Measurements from ENCODE around the gene ZNF783. TPM values are rescaled to one million over a fixed set of nuclear protein-coding genes. Genes with fewer than 3 reads are reported as not detected.

Gene ZNF783
- total RNA-seq, 2 donors from 2014 or later, result 10.7 to 20.7 TPM

DNA sequence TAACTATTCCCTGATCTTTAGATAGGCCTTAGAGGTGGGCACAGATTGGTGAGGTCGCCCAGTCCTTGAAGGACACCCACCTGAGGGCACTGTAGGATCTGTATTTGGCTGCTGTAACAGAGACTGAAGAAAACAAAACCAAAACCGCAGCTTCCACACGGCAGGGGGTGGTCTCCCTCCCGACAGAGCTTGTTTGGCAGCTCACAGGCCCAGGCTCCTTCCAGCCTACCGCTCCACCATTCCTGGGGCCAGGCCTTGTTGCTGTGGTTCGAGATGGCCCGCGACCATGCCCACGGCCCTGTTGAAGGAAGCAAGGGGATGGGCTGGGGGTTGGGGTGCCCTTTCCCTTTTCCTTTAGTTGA, 30.4 kb downstream of the ZNF783 start:
- intact Hi-C loops (cut with DNase I), result no loop called here
- no peak overlapping the region for H3K4me3 ChIP-seq
- 73% methylated on average over 9 of the region's 9 CpGs for WGBS
- no peaks in the 10 kb centered on the region for H3K4me1 ChIP-seq (replicated peaks)
- H3K27ac ChIP-seq, result no peak overlapping the region
- DNase-seq (ENCODE audit: low spot score), result no peak
- no peaks in the 10 kb centered on the region for H3K9me3 ChIP-seq
- H3K27me3 ChIP-seq (replicated peaks; ENCODE audit: insufficient read depth), result no peaks in the 10 kb centered on the region
- H3K36me3 ChIP-seq, result peaks cover 0 to 15% of the 10 kb centered on the region in 2 donors
- TF ChIP-seq, protein P1, sequence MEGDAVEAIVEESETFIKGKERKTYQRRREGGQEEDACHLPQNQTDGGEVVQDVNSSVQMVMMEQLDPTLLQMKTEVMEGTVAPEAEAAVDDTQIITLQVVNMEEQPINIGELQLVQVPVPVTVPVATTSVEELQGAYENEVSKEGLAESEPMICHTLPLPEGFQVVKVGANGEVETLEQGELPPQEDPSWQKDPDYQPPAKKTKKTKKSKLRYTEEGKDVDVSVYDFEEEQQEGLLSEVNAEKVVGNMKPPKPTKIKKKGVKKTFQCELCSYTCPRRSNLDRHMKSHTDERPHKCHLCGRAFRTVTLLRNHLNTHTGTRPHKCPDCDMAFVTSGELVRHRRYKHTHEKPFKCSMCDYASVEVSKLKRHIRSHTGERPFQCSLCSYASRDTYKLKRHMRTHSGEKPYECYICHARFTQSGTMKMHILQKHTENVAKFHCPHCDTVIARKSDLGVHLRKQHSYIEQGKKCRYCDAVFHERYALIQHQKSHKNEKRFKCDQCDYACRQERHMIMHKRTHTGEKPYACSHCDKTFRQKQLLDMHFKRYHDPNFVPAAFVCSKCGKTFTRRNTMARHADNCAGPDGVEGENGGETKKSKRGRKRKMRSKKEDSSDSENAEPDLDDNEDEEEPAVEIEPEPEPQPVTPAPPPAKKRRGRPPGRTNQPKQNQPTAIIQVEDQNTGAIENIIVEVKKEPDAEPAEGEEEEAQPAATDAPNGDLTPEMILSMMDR (IDR thresholded peaks at IDR 0.05), result no peak
- TF ChIP-seq POLR2AphosphoS5 (IDR thresholded peaks at IDR 0.05), result no peak
- no peak for TF ChIP-seq POLR2A (IDR thresholded peaks at IDR 0.05)

- DNase-seq (ENCODE audit: low spot score), result no peak
- peaks cover 0 to 15% of the 10 kb centered on the region in 2 donors for H3K36me3 ChIP-seq
- H3K27ac ChIP-seq, result no peak overlapping the region
- H3K9me3 ChIP-seq, result no peaks in the 10 kb centered on the region
- 88% methylated on average over 9 of the region's 9 CpGs for WGBS
- no peaks in the 10 kb centered on the region for H3K4me1 ChIP-seq (replicated peaks)
- no peak overlapping the region for H3K4me3 ChIP-seq
- no peaks in the 10 kb centered on the region for H3K27me3 ChIP-seq (replicated peaks; ENCODE audit: insufficient read depth)
- no peak for TF ChIP-seq POLR2AphosphoS5 (IDR thresholded peaks at IDR 0.05)
- TF ChIP-seq, protein P1 (IDR thresholded peaks at IDR 0.05), result no peak
- no peak for TF ChIP-seq POLR2A (IDR thresholded peaks at IDR 0.05)
- intact Hi-C loops (cut with DNase I), result no loop called here
These were observed 31.3 kb downstream of the ZNF783 start for GRCh38 chr7:149293338-149293737.

GRCh38 chr7:149293946-149294633, 32.1 kb downstream of the ZNF783 start:
- DNase-seq (ENCODE audit: low spot score), result no peak

DNA sequence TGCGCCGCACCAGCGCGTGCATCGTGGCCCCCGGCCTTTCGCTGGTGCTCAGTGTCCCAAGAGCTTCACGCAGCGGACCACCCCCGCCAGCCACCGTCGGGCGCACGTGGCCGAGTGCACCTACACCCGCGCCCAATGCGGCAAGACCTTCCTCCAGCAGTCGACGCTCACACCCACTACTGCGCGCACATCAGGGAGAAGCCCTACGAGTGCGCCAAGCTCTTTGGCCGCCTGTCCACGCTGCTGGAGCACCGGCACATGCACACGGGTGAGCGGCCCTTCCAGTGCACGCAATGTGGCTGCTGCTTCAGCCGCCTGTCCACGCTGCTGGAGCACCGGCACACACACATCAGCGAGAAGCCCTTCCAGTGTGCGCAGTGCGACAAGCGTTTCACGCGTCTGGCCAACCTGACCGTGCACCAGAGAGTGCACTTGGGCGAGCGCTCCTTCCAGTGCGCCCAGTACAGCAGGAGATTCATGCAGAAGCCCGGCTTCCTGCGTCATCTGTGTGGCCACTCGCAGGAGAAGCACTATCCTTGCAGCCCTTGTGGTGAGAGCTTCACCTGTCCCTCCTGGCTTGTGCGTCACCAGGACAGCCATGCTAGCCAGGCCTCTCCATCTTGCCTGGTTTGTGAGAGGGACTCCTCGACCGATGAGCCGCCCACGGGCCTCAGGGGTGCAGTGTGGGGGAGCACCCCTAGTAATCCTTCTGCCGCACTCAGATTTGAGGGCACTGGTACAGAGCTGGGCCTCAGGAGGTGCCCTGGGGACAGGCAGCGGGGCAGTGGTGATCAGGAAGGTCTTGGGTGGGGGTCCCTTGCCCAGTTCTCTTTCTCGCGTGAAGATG, 32.9 kb downstream of the ZNF783 start:
- no peak overlapping the region for H3K4me3 ChIP-seq
- H3K9me3 ChIP-seq, result no peaks in the 10 kb centered on the region
- intact Hi-C loops (cut with DNase I), result no loop called here
- no peaks in the 10 kb centered on the region for H3K27me3 ChIP-seq (replicated peaks; ENCODE audit: insufficient read depth)
- peaks cover 0 to 15% of the 10 kb centered on the region in 2 donors for H3K36me3 ChIP-seq
- no peak overlapping the region for H3K27ac ChIP-seq
- TF ChIP-seq POLR2AphosphoS5 (IDR thresholded peaks at IDR 0.05) (no peak), POLR2A (IDR thresholded peaks at IDR 0.05) (no peak)
- TF ChIP-seq, protein P1 (IDR thresholded peaks at IDR 0.05), result no peak
- 96% methylated on average over 45 of the region's 55 CpGs for WGBS
- no peaks in the 10 kb centered on the region for H3K4me1 ChIP-seq (replicated peaks)
- DNase-seq (ENCODE audit: low spot score), result no peak

More at GRCh38 chr7:149293946-149294633, 32.1 kb downstream of the ZNF783 start:
- H3K4me3 ChIP-seq, result no peak overlapping the region
- H3K9me3 ChIP-seq, result no peaks in the 10 kb centered on the region
- intact Hi-C loops (cut with DNase I), result no loop called here
- TF ChIP-seq, protein P1 (IDR thresholded peaks at IDR 0.05), result no peak
- TF ChIP-seq POLR2A (IDR thresholded peaks at IDR 0.05), result no peak
- no peak for TF ChIP-seq POLR2AphosphoS5 (IDR thresholded peaks at IDR 0.05)
- 94% methylated on average over 15 of the region's 15 CpGs for WGBS
- no peaks in the 10 kb centered on the region for H3K27me3 ChIP-seq (replicated peaks; ENCODE audit: insufficient read depth)
- H3K27ac ChIP-seq, result no peak overlapping the region
- no peaks in the 10 kb centered on the region for H3K4me1 ChIP-seq (replicated peaks)
- peaks cover 0 to 15% of the 10 kb centered on the region in 2 donors for H3K36me3 ChIP-seq

All from prostate gland (tissue), 2 donors.